SK-N-MC (cell line): ENCODE results near the gene PLSCR4.

Experiments used
- DNase-seq: peaks from one replicate; pipeline ENCODE4 v3.0.0-alpha.2; 2011; ENCODE audit warnings: low read depth, low spot score
- H3K27ac ChIP-seq: fragments of 200-600 bp; sonication (generic); 2 replicates; pipeline ENCODE4 v1.5.1; 2016; ENCODE audit warnings: mixed run types
- H3K36me3 ChIP-seq: fragments of 200-600 bp; sonication (generic); 2 replicates; pipeline ENCODE4 v1.6.1; 2017; ENCODE audit warnings: antibody characterized with exemption, low read length, mixed read lengths; ENCODE audit not compliant: insufficient read depth
- H3K4me3 ChIP-seq: fragments of 200-600 bp; sonication (generic); 2 replicates; pipeline ENCODE4 v1.5.1; 2016
- H3K9ac ChIP-seq: fragments of 200-600 bp; sonication (generic); 2 replicates; pipeline ENCODE4 v1.8.0; 2017; ENCODE audit warnings: mixed run types, mixed read lengths; ENCODE audit not compliant: insufficient read length
- H3K9me3 ChIP-seq: fragments of 200-600 bp; sonication (generic); 2 replicates; pipeline ENCODE4 v1.6.1; 2017; ENCODE audit warnings: low read depth, mild to moderate bottlenecking, antibody characterized with exemption, low read length, moderate library complexity, mixed read lengths
- EZH2 ChIP-seq: fragments of 200-600 bp; sonication (generic); IDR thresholded peaks from one replicate; pipeline ENCODE4 v1.6.1; 2017; ENCODE audit warnings: antibody characterized with exemption
- FOXP2 ChIP-seq: optimal IDR thresholded peaks from 2 replicates; pipeline ENCODE3; 2011; ENCODE audit warnings: mild to moderate bottlenecking, moderate library complexity; ENCODE audit not compliant: insufficient read depth; ENCODE audit errors: extremely low read length, control extremely low read depth
- POLR2AphosphoS5 ChIP-seq: IDR thresholded peaks from 2 replicates; pipeline ENCODE4 v1.6.1; 2012; ENCODE audit warnings: mild to moderate bottlenecking, low read depth, low read length, borderline replicate concordance

Gene PLSCR4

GRCh38 chr3:146172586-146172985, 78.3 kb downstream of the PLSCR4 start:
- H3K9ac ChIP-seq, result no peak overlapping the region
- H3K27ac ChIP-seq, result no peak overlapping the region
- H3K9me3 ChIP-seq, result no peaks in the 10 kb centered on the region
- H3K36me3 ChIP-seq, result no peaks in the 10 kb centered on the region
- no peak for DNase-seq
- H3K4me3 ChIP-seq, result no peak overlapping the region
- TF ChIP-seq POLR2AphosphoS5, result no peak
- TF ChIP-seq EZH2, result no peak
- TF ChIP-seq FOXP2, result no peak

- H3K27ac ChIP-seq, result no peak overlapping the region
These were observed 80.3 kb downstream of the PLSCR4 start for GRCh38 chr3:146170591-146170990.

GRCh38 chr3:146169891-146170290, 81.0 kb downstream of the PLSCR4 start:
- Histone ChIP-seq H3K4me3 (no peak overlapping the region), H3K9me3 (no peaks in the 10 kb centered on the region), H3K9ac (no peak overlapping the region), H3K27ac (no peak overlapping the region), H3K36me3 (no peaks in the 10 kb centered on the region)
- TF ChIP-seq EZH2, result no peak
- no peak for TF ChIP-seq FOXP2
- no peak for TF ChIP-seq POLR2AphosphoS5
- DNase-seq, result no peak

More at GRCh38 chr3:146170591-146170990, 80.3 kb downstream of the PLSCR4 start:
- DNase-seq, result no peak
- TF ChIP-seq EZH2 (no peak), FOXP2 (no peak), POLR2AphosphoS5 (no peak)
- Histone ChIP-seq H3K9me3 (no peaks in the 10 kb centered on the region), H3K4me3 (no peak overlapping the region), H3K9ac (no peak overlapping the region), H3K36me3 (no peaks in the 10 kb centered on the region)

- TF ChIP-seq EZH2, result no peak
- no peak for TF ChIP-seq POLR2AphosphoS5
- no peak for TF ChIP-seq FOXP2
- H3K9ac ChIP-seq, result no peak overlapping the region
- H3K36me3 ChIP-seq, result no peaks in the 10 kb centered on the region
- H3K27ac ChIP-seq, result no peak overlapping the region
- no peaks in the 10 kb centered on the region for H3K9me3 ChIP-seq
- no peak overlapping the region for H3K4me3 ChIP-seq
- DNase-seq, result no peak
These were observed 84.1 kb downstream of the PLSCR4 start for GRCh38 chr3:146166826-146167225.

GRCh38 chr3:146166415-146166821, 84.5 kb downstream of the PLSCR4 start:
- no peak overlapping the region for H3K9ac ChIP-seq

GRCh38 chr3:146165877-146166276, 85.0 kb downstream of the PLSCR4 start:
- Histone ChIP-seq H3K4me3 (no peak overlapping the region), H3K36me3 (no peaks in the 10 kb centered on the region), H3K9me3 (no peaks in the 10 kb centered on the region), H3K27ac (no peak overlapping the region), H3K9ac (no peak overlapping the region)
- no peak for TF ChIP-seq FOXP2
- TF ChIP-seq POLR2AphosphoS5, result no peak
- no peak for TF ChIP-seq EZH2
- DNase-seq, result no peak

More at GRCh38 chr3:146166415-146166821, 84.5 kb downstream of the PLSCR4 start:
- DNase-seq, result no peak
- Histone ChIP-seq H3K36me3 (no peaks in the 10 kb centered on the region), H3K27ac (no peak overlapping the region), H3K4me3 (no peak overlapping the region), H3K9me3 (no peaks in the 10 kb centered on the region)
- TF ChIP-seq EZH2, result no peak
- TF ChIP-seq FOXP2, result no peak
- no peak for TF ChIP-seq POLR2AphosphoS5

GRCh38 chr3:146164971-146165769, 85.7 kb downstream of the PLSCR4 start:
- no peaks in the 10 kb centered on the region for H3K36me3 ChIP-seq
- H3K27ac ChIP-seq, result no peak overlapping the region
- no peaks in the 10 kb centered on the region for H3K9me3 ChIP-seq
- no peak overlapping the region for H3K9ac ChIP-seq
- DNase-seq, result no peak
- H3K4me3 ChIP-seq, result no peak overlapping the region
- TF ChIP-seq POLR2AphosphoS5 (no peak), EZH2 (no peak), FOXP2 (no peak)

GRCh38 chr3:146164506-146164905, 86.4 kb downstream of the PLSCR4 start:
- DNase-seq, result no peak
- H3K27ac ChIP-seq, result no peak overlapping the region
- H3K9me3 ChIP-seq, result no peaks in the 10 kb centered on the region
- no peak for TF ChIP-seq EZH2
- TF ChIP-seq POLR2AphosphoS5, result no peak
- no peak for TF ChIP-seq FOXP2
- no peak overlapping the region for H3K9ac ChIP-seq
- H3K36me3 ChIP-seq, result no peaks in the 10 kb centered on the region
- H3K4me3 ChIP-seq, result no peak overlapping the region
